Stimulated activated CD4-positive, alpha-beta T cell treated with anti-CD3 and anti-CD28 coated beads, Interleukin-12 subunit alpha, Interleukin-12 subunit beta, amount 100 ng/mL, for 48 hours (primary cell): ENCODE data around the gene PPEF1.

Experiments used
- DNase-seq, 3 donors: peaks; one replicate each; pipeline ENCODE4 v3.0.0-alpha.2; 2020; ENCODE audit warnings: low read depth in 2 of 3, low spot score in 1 of 3

The PPEF1 gene

GRCh38 chrX:18707426-18708049 lies at the start of gene PPEF1:
Gene PPEF1 (plus strand): TSS chrX:18707645. CDS start chrX:18707781, 136 bp downstream.
- DNase-seq, result no peak

- DNase-seq, result no peak
These were observed 46.2 kb upstream of the PPEF1 start for GRCh38 chrX:18661273-18661672.

- no peak for DNase-seq
These were observed 42.5 kb upstream of the PPEF1 start for GRCh38 chrX:18664947-18665346.

- DNase-seq, result no peak
These were observed 40.8 kb upstream of the PPEF1 start for GRCh38 chrX:18666614-18667013.

- no peak for DNase-seq
These were observed 39.2 kb upstream of the PPEF1 start for GRCh38 chrX:18668071-18668835.

GRCh38 chrX:18672008-18672407 lies 35.4 kb upstream of the PPEF1 start, which contains the start of gene RS1:
Gene RS1 (minus strand): TSS chrX:18672108. CDS start chrX:18672068, 40 bp downstream.
- no peak for DNase-seq

GRCh38 chrX:18674417-18674787 lies 33.0 kb upstream of the PPEF1 start:
- peak in 1 of 3 donors; percentile 5 for DNase-seq

- peak; percentile 52 to 88 (median 60) for DNase-seq
These were observed 32.4 kb upstream of the PPEF1 start for GRCh38 chrX:18674788-18675735.

GRCh38 chrX:18676050-18676449 lies 31.4 kb upstream of the PPEF1 start:
- DNase-seq, result no peak

GRCh38 chrX:18676470-18676869 lies 31.0 kb upstream of the PPEF1 start:
- no peak for DNase-seq

- DNase-seq, result no peak
These were observed 30.1 kb upstream of the PPEF1 start for GRCh38 chrX:18677161-18677869.

GRCh38 chrX:18681996-18682395 lies 25.4 kb upstream of the PPEF1 start:
- no peak for DNase-seq

GRCh38 chrX:18682979-18683387 lies 24.5 kb upstream of the PPEF1 start:
- DNase-seq, result no peak

- DNase-seq, result no peak
These were observed 19.5 kb upstream of the PPEF1 start for GRCh38 chrX:18687856-18688495.

GRCh38 chrX:18691431-18691830 lies 16.0 kb upstream of the PPEF1 start:
- DNase-seq, result no peak

- DNase-seq, result no peak
These were observed 14.9 kb upstream of the PPEF1 start for GRCh38 chrX:18692541-18692940.

GRCh38 chrX:18696653-18697052 lies 10.8 kb upstream of the PPEF1 start:
- no peak for DNase-seq

- no peak for DNase-seq
These were observed 8.5 kb upstream of the PPEF1 start for GRCh38 chrX:18698737-18699650.

- no peak for DNase-seq
These were observed 5.7 kb upstream of the PPEF1 start for GRCh38 chrX:18701621-18702361.
